Measurements from ENCODE around the gene CNKSR3.

The CNKSR3 gene

DNA sequence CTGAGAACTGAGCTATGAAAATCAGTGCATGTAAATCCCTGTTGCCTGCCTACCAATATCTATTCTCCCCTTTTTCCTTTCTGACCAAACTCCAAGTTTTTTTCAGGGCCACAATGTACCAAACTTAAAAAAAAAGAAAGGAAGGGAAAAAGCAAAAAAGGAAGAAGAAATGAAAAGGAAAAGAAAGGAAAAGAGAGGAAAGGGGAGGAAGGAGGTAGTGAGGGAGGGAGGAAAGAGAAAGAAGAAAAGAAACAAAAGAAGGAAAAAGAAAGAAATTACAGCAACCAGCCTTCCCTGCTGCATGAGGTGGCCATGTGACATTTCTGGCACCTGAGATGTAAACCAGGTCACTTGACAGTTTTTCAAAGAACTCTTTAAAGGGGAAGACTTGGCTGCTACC, 4.4 kb downstream of the CNKSR3 start:
- Mint-ChIP-seq H3K27me3 (ENCODE audit: low read depth, poor library complexity) (peaks cover 2% of the 10 kb centered on the region), H3K27ac (no peak overlapping the region), H3K4me3 (no peak overlapping the region), H3K36me3 (ENCODE audit: low read depth) (peaks cover 37% of the 10 kb centered on the region), H3K4me1 (peaks cover 59% of the 10 kb centered on the region), H3K9me3 (no peaks in the 10 kb centered on the region)
- TF ChIP-seq, protein P1, sequence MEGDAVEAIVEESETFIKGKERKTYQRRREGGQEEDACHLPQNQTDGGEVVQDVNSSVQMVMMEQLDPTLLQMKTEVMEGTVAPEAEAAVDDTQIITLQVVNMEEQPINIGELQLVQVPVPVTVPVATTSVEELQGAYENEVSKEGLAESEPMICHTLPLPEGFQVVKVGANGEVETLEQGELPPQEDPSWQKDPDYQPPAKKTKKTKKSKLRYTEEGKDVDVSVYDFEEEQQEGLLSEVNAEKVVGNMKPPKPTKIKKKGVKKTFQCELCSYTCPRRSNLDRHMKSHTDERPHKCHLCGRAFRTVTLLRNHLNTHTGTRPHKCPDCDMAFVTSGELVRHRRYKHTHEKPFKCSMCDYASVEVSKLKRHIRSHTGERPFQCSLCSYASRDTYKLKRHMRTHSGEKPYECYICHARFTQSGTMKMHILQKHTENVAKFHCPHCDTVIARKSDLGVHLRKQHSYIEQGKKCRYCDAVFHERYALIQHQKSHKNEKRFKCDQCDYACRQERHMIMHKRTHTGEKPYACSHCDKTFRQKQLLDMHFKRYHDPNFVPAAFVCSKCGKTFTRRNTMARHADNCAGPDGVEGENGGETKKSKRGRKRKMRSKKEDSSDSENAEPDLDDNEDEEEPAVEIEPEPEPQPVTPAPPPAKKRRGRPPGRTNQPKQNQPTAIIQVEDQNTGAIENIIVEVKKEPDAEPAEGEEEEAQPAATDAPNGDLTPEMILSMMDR (IDR thresholded peaks at IDR 0.05): no peak
- no peak for DNase-seq

DNA sequence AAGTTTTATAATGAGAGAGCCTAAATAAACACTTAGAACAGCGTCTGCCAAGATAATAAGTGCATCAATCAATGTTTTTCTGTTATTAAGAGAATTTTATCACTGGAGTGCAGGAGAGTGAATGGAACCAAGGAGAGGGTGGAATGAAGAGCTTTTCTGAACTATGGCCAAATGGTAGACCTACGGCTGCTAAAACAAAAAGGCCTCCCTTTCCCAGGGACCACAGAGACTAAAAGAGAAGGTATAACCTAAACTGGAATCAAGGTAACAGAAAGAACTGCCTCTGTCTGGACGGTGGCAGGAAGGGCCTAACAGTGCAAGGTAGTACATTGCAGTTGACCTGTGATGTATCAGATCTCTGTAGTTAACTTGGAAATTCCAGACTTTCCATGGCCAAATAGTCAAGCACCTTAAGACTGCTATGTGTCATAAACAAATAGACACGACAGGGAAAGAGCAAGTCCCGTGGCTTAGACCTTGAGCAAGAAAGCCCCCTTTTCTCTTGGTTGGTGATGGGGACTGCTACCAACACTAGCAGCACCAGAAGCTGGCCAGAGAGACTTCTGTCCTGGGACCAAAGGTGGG, 5.5 kb downstream of the CNKSR3 start:
- Mint-ChIP-seq H3K27ac (no peak overlapping the region), H3K4me3 (no peak overlapping the region), H3K9me3 (no peaks in the 10 kb centered on the region), H3K27me3 (ENCODE audit: low read depth, poor library complexity) (peaks cover 2% of the 10 kb centered on the region), H3K36me3 (ENCODE audit: low read depth) (peaks cover 37% of the 10 kb centered on the region), H3K4me1 (peaks cover 66% of the 10 kb centered on the region)
- TF ChIP-seq, protein P1 (IDR thresholded peaks at IDR 0.05): no peak
- DNase-seq: no peak

DNA sequence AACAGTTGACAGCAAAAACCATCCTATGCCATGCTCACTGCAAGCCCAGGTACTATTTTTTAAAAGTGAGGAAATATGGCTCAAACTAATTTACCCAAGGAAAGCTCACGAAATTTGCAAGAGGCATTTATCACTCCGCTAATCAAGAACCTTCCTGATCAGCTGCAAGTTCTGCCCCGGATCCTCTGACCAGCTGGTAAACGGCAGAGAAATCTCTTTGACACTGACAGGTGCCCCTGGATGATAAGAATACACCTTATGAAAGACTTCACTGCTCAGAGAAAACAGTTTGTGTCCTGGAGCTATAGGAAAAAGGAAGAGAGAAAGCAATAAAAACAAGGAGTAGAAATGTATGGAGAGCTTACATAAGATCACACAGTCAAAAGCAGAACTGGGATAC, 6.4 kb downstream of the CNKSR3 start:
- DNase-seq: no peak
- H3K36me3 Mint-ChIP-seq (ENCODE audit: low read depth): peaks cover 37% of the 10 kb centered on the region
- peaks cover 72% of the 10 kb centered on the region for H3K4me1 Mint-ChIP-seq
- no peak overlapping the region for H3K4me3 Mint-ChIP-seq
- TF ChIP-seq, protein P1 (IDR thresholded peaks at IDR 0.05): no peak
- H3K9me3 Mint-ChIP-seq: no peaks in the 10 kb centered on the region
- H3K27me3 Mint-ChIP-seq (ENCODE audit: low read depth, poor library complexity): peaks cover 2% of the 10 kb centered on the region
- H3K27ac Mint-ChIP-seq: no peak overlapping the region

DNA sequence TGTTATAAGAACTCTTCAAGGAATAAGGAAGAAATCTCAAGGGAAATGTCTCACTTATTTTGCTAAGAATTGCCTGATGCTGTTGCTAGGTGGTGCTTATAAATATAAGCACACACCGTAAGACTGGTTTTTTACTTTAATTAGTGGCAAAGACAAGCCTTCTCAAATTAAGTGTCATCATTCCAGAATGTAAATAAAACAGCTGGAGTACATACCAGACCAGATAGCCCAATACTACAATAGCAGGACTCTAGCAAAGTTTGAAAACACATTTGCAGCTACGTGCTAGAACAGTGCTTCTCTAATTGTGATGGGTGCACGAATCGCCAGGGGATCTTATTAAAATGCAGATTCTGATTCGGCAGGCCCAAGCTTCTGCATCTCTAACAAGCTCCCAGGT, 6.8 kb downstream of the CNKSR3 start:
- peaks cover 2% of the 10 kb centered on the region for H3K27me3 Mint-ChIP-seq (ENCODE audit: low read depth, poor library complexity)

DNA sequence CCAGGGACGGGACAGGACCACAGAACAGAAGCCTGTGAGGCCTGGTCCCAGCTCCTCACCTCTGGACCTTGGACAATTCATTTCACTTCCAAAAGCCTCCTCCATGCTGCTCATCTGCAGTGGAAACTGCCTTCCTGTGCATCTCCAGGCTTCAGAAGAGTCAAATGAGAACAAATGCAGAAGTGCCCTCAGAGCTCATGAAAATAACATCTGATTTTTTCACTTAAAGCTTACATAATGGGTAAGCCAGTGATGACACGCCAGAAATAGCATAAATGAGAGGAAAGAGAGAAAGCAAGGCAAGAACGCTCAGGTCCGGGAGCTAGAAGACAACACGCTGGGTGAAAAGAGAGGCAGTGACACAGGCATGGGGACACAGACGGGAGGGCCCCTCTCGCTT, 7.9 kb downstream of the CNKSR3 start:
- peaks cover 37% of the 10 kb centered on the region for H3K36me3 Mint-ChIP-seq (ENCODE audit: low read depth)
- H3K4me1 Mint-ChIP-seq: peaks cover 58% of the 10 kb centered on the region
- H3K9me3 Mint-ChIP-seq: no peaks in the 10 kb centered on the region
- no peak overlapping the region for H3K27ac Mint-ChIP-seq
- DNase-seq: no peak
- TF ChIP-seq, protein P1 (IDR thresholded peaks at IDR 0.05): no peak
- no peak overlapping the region for H3K4me3 Mint-ChIP-seq
- H3K27me3 Mint-ChIP-seq (ENCODE audit: low read depth, poor library complexity): peaks cover 2% of the 10 kb centered on the region

More for the DNA sequence above, 6.8 kb downstream of the CNKSR3 start:
- Mint-ChIP-seq H3K4me3 (no peak overlapping the region), H3K36me3 (ENCODE audit: low read depth) (peaks cover 37% of the 10 kb centered on the region), H3K9me3 (no peaks in the 10 kb centered on the region), H3K4me1 (peaks cover 69% of the 10 kb centered on the region), H3K27ac (no peak overlapping the region)
- TF ChIP-seq, protein P1 (IDR thresholded peaks at IDR 0.05): no peak
- no peak for DNase-seq

DNA sequence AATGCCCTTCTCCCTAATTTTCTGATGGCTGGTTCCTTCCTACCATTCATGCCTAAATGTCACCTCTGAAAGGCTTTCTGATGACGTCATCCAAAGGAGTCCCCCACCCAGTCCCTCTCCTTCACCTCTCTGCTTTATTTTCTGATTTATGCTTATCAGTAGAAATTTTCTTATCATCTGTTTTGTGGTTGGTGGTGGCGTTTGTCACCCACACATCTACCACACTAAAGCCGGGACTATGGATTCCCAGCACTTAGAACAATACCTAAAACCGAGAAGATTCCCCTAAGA, 9.0 kb downstream of the CNKSR3 start:
- Mint-ChIP-seq H3K36me3 (ENCODE audit: low read depth) (peaks cover 32% of the 10 kb centered on the region), H3K27ac (peak overlapping the region; percentile 26), H3K27me3 (ENCODE audit: low read depth, poor library complexity) (no peaks in the 10 kb centered on the region), H3K9me3 (no peaks in the 10 kb centered on the region), H3K4me1 (peaks cover 54% of the 10 kb centered on the region), H3K4me3 (no peak overlapping the region)
- TF ChIP-seq, protein P1 (IDR thresholded peaks at IDR 0.05): no peak
- DNase-seq: no peak

Data from nephron progenitor cell (in vitro differentiated cells).